Fibroblast of lung (primary cell): ENCODE data around the gene VIPR2.

ENCODE experiments used
- CTCF ChIP-seq, 2 donors: IDR thresholded peaks in 1 of 2; conservative IDR thresholded peaks in 1 of 2; 1 replicate in 1 of 2; 2 replicates in 1 of 2; pipeline ENCODE4 v1.5.1; 2011 to 2012; ENCODE audit warnings: low read length in 2 of 2, control low read depth in 1 of 2, inconsistent platforms in 1 of 2, low read depth in 1 of 2, mild to moderate bottlenecking in 1 of 2
- EZH2 ChIP-seq: IDR thresholded peaks from 2 replicates; pipeline ENCODE4 v1.5.1; 2012; ENCODE audit warnings: low read length, control low read depth, mild to moderate bottlenecking; ENCODE audit errors: missing control alignments

DNA sequence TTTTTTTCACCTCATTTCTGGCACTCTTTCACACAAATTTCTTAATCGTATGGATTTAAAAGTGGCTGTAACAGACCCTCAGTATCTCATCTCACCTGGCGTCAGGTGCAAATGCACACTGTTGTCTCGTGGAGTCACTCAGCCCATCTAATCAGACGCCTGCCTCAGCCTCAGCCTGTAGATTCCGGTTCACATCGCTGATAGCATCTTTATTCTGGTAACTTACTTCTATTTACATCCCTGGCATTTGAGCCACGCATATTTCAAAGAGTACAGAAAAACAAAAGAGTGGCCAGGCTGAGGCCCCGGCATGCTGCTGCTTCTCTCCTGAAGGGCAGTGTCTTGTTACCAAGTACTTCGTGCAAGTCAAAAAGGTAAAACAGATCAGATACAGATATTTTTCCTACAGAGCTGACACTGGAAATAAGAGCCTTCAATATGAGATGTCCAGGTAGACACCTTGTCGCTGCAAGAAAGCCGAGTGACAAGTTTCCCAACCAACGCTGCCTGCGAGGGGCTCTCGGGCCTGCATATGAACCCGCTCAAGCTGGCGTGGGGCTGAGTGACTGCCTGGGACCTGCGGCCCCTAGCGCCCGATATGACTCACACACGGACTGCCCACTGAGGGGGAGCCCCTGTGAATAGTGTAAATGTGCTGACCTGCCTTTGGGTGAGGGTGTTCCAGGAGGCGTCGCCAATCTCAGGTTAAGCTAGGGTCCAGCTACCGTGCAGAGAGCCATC lies 4.3 kb downstream of the VIPR2 start:
- TF ChIP-seq CTCF (conservative IDR thresholded peaks at IDR 0.05 in 1 of 2, IDR thresholded peaks at IDR 0.05 in 1 of 2; ENCODE audit: low read depth in 1 of 2, low read length in 2 of 2) (no peak), EZH2 (no peak)
